Endometrial microvascular endothelial cells (primary cell): Measurements from ENCODE around the gene N4BP3. TPM values are rescaled to one million over a fixed set of nuclear protein-coding genes. Genes with fewer than 3 reads are reported as not detected.

Source experiments
- in situ Hi-C: cut with HindIII; loops from 2 replicates; pipeline ENCODE4 v1.10.0; 2017; ENCODE audit warnings: low sequenced_read_pairs, low pct_unique_long_range_greater_than_20kb; ENCODE audit errors: inconsistent ontology term
- total RNA-seq: library from RNA; depleted of rRNA; stranded (reverse); fragments of >200 nt; gene quantifications from one replicate; pipeline ENCODE4 v1.2.3, GENCODE V29; 2015; ENCODE audit errors: inconsistent ontology term

N4BP3 gene
- total RNA-seq, 1 donor from 2014 or later, result 11.2 TPM

GRCh38 chr5:178093134-178093533 lies 20.2 kb upstream of the N4BP3 start:
- in situ Hi-C loops, result no loop called here

- in situ Hi-C loops, result no loop called here
These were observed 19.0 kb upstream of the N4BP3 start for GRCh38 chr5:178094345-178094744.

GRCh38 chr5:178098685-178099084 lies 14.6 kb upstream of the N4BP3 start:
- in situ Hi-C loops, result no loop called here

GRCh38 chr5:178103612-178104011 lies 9.7 kb upstream of the N4BP3 start:
- in situ Hi-C loops, result no loop called here

GRCh38 chr5:178104492-178104891 lies 8.8 kb upstream of the N4BP3 start:
- in situ Hi-C loops, result no loop called here

- in situ Hi-C loops, result no loop called here
These were observed 7.2 kb upstream of the N4BP3 start for GRCh38 chr5:178106086-178106485.

- in situ Hi-C loops, result no loop called here
These were observed 6.6 kb upstream of the N4BP3 start for GRCh38 chr5:178106556-178107239.

GRCh38 chr5:178107756-178108310 lies 5.5 kb upstream of the N4BP3 start:
- in situ Hi-C loops, result no loop called here

- in situ Hi-C loops, result no loop called here
These were observed 4.9 kb upstream of the N4BP3 start for GRCh38 chr5:178108446-178108845.

- in situ Hi-C loops, result no loop called here
These were observed 4.4 kb upstream of the N4BP3 start for GRCh38 chr5:178108966-178109365.

GRCh38 chr5:178110511-178110910 lies 2.8 kb upstream of the N4BP3 start:
- in situ Hi-C loops, result no loop called here

GRCh38 chr5:178111925-178112324 lies 1.4 kb upstream of the N4BP3 start:
- in situ Hi-C loops, result no loop called here

GRCh38 chr5:178112545-178112944 lies 787 bp upstream of the N4BP3 start:
- in situ Hi-C loops, result no loop called here

GRCh38 chr5:178113841-178114324 lies 551 bp downstream of the N4BP3 start:
- in situ Hi-C loops, result no loop called here

- in situ Hi-C loops, result no loop called here
These were observed 1.2 kb downstream of the N4BP3 start for GRCh38 chr5:178114325-178115135.

- in situ Hi-C loops, result no loop called here
These were observed 1.9 kb downstream of the N4BP3 start for GRCh38 chr5:178115136-178115813.

- in situ Hi-C loops, result no loop called here
These were observed 2.4 kb downstream of the N4BP3 start for GRCh38 chr5:178115814-178116142.

GRCh38 chr5:178116143-178116885 lies 3.0 kb downstream of the N4BP3 start:
- in situ Hi-C loops, result no loop called here
